Activated CD4-positive, alpha-beta T cell treated with anti-CD3 and anti-CD28 coated beads, Interleukin-2, Interleukin-6, amounts not matched to agents 100 ng/mL and 50 ng/mL, durations not matched to agents 16 hours and 8 hours (primary cell): ENCODE results near the gene IMP4.

Experiments
- DNase-seq: peaks from one replicate; pipeline ENCODE4 v3.0.0-alpha.2; 2020

The IMP4 gene

DNA sequence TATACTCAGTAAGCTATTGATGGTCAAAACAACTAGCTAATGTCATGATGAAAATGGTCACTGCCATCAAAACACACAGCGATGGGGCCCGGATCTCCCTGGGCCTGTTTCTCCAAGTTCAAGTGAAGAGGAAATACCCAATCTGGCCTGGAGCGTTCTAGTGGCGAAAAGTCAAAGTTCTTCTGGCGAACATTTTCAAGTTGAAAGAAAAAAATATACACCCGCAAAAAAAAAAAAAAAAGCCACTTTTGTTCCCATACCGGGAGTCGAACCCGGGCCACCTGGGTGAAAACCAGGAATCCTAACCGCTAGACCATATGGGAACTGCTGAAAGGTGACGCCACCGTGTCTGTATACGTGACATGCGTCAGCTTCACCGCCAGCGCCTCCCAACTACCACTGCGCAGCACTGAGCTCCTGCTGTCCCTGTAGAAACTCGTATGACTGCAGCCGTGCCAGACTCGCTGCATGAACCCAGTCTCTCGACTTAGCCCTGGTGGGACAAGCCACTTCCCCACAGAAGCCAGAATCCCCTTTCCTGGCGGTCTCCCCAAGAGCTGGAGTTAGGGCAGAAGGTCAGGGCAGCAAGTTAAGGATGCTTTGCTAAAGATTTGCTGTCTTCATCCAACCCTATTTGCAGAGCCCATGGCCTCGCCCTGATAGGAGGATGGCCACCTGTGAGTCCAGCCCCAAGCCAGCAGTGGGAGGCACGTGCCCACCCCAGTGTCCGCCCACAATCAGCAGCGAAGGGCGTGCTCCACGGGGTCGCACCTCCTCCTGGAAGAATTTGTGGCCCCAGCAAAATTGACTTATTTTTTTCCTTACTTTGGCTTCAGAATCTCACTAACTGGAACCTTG, 5.6 kb upstream of the IMP4 start:
- DNase-seq, result peak; percentile 68

DNA sequence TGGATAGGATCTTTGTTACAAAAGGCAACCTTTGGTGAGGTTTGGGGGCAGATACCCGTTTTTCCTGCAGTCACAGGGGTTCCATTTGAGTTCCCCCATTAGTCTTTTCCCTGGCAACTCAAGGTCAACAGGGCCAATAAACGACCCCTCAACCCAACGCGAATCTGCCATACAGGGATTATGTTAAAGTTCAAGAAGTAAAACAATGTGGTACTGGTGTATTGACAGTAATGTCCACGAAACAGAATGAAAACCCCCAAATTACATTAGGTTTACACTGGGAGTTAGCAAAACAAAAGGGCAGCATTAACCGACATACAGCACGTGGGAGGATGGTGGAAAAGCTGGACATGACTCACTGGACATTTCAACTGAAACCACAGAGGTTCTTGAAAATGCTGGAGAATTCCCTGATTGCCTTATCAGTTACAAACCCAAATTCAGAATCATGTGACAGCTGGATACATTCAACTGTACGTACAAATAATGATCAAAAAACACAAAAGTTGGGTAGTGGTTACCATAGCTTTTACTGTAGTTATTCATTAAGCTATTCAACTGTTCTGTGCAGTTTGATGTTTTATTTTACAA, 4.9 kb upstream of the IMP4 start:
- DNase-seq, result no peak

GRCh38 chr2:130338793-130339345, 3.8 kb upstream of the IMP4 start:
- DNase-seq, result no peak

DNA sequence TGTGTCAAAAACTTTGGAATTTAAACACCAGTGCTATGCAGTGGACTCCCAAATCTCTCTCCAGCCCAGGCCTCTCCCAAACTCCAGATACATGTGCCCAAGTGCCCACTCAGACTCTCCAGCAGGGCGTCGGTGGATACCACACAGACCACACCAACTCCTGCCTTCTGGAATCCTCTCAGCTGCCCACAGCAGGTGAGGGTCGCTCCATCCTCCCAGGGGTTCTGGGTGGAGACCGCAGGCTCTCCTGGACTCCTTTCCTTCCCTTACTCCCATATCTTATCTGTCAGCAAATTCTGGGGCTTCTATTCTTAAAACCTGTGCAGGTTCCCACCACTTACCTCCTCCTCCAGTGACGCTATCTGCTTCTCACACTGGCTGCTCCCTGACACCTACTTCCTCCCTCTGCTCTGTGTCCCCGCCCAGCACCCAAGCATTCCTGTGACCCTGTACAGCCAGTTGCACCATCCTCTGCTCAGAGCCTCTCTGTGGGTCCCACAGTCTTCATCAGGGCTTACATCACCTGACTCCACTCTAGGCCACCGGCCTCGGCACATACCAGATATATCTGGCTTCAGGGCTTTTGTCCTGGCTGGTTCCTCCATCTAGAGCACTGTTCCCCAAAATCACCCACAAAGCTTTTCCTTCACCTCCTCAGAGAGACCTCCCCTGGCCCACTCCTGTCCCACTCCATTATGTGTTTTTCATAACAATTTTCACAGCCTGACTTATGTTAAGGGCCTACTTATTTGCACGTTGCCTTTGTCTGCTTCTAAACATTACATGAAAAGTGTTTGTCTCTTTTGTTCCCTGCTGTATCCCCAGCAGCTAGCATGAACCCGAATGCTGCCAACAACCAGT, 2.6 kb upstream of the IMP4 start:
- no peak for DNase-seq

- DNase-seq, result peak; percentile 41
Observed at GRCh38 chr2:130341562-130342019, 1.1 kb upstream of the IMP4 start.

DNA sequence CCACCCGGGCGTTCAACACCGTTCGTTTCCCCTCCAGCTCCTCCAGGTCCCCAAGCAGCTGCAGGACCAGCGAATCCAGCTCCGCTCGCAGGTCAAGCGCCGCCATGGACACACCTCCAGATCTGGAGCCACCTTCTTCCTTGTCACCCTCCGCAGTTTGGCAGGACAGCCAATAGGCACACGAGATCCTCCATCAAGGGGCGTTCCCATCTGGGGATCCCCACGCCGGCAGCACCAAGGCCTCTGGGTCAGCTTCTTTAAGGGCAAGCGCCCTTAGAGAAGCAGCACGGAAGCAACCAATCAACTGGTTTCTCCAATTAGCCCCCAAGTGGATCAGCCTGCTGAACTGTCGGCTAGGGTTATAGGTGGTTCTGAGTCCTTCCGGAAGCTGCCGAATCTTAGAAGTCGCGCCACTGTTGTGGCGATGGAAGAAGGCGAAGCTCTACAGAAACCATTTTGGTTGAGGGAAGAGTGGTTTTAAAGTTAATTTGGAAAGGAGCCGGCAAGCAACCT, 621 bp upstream of the IMP4 start:
- peak; percentile 93 for DNase-seq

- DNase-seq, result no peak
Observed at GRCh38 chr2:130344578-130344977, 1.9 kb downstream of the IMP4 start.

DNA sequence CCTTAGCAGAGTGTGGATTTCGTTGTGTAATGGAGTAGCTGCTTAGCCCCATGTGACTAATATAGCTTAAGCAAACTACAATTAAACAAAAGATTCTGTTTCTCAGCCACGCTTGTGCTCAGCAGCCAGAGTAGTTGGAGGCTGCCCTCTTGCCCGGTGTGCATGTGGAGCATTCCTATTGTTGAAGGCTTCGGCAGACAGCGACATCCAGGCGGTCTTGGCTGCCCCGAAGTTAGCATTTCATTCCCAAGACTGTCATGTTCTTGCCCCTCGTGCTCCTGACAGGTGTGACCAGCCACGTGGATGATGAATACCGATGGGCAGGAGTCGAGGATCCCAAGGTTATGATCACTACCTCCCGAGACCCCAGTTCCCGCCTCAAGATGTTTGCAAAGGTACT, 2.4 kb downstream of the IMP4 start:
- no peak for DNase-seq

- DNase-seq, result no peak
Observed at GRCh38 chr2:130345611-130346010, 2.9 kb downstream of the IMP4 start.

DNA sequence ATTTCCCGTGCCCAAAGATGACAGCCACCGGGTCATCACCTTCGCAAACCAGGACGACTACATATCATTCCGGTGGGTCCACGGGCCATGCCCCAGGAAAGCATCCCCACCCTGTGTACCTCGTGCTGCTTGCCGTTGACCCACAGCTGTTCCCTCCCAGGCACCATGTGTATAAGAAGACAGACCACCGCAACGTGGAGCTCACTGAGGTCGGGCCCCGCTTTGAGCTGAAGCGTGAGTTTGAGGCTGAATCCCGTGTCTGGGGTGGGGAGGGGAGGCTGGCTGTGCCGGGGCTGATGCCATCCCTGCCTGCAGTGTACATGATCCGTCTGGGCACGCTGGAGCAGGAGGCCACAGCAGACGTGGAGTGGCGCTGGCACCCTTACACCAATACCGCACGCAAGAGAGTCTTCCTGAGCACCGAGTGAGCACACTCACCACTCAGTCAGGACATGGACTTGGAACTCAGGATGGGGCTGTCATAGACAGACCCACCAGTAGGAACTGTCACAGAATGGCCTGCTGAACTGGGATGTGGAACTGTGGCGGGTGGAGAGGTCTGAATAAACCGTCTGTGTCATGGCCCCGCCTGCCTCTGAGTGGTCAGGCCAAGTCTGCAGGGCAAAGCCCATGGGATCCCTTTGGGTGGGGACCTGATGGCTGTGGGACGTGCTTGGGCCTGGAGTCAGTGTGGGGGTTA, 3.5 kb downstream of the IMP4 start:
- DNase-seq, result no peak

DNA sequence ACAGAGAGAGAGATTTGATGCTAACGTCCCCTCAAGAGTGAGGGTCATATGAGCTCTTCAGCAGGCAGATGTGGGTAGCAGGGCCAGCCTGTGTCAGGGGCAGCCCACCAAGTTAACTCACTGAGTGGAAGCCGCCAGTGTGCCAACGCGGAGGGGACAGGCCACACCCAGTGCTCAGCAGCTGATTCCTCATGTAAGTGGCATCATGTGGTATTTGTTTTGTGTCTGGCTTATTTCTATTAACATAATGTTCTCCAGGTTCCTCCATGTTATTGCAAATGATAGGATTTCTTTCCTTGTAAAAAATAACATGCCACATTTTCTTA, 4.0 kb downstream of the IMP4 start:
- DNase-seq, result no peak

- no peak for DNase-seq
Observed at GRCh38 chr2:130347220-130347925, 4.7 kb downstream of the IMP4 start.

DNA sequence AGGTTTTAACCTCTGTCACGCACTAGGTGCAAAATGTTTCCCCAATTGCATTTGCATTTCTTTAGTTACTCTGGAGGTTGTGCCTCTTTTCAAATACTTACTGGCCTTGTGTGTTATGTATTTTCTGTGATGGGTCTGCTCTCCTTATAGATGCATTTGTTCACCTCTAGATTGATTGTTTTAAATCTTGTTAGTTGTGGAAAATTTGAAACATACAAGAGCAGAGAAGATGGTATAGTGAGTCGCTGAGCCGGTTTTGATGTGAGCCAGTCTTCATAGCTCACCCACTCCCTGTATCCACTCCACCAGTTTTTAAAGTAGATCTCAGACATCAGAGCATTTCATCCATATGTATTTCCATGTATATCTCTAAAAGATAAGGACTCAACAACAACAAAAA, 6.5 kb downstream of the IMP4 start:
- DNase-seq, result no peak

GRCh38 chr2:130351711-130352110, 9.0 kb downstream of the IMP4 start:
- DNase-seq, result no peak

DNA sequence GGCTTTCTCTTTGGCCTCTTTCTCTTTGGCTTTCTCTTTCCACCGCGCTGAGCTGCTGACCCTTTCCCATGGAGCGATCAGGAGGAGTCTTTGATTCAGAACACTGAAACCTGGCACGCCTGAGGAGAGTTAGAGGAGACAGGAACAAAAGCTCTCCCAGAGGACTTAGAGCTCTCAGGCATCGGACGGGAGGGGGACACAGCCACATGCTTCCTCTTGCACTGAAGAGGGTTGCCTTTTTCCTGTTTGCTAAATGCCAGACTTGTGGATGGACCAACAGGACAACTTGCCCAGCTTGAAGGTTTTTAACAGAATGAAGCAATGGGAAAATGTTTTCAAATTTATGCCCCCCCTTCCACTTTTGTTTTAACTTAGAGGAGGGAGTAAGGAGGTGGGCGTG, 9.5 kb downstream of the IMP4 start:
- DNase-seq, result no peak

- no peak for DNase-seq
Observed at GRCh38 chr2:130353291-130354138, 10.8 kb downstream of the IMP4 start.

DNA sequence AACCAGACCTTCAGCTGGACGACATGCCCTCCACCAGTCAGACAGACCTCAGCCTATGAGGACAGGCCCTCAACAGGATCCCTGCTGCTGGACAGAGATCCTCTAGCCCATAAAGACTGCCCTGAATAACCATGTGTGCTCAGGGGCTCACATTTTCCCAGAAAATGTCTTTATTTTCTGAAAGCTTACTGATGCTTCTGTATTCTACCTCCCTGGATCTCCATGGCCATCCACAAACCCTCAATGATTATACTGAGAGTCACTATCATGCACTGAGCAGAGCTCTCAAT, 11.4 kb downstream of the IMP4 start:
- DNase-seq, result no peak

- no peak for DNase-seq
Observed at GRCh38 chr2:130355172-130355577, 12.5 kb downstream of the IMP4 start.

DNA sequence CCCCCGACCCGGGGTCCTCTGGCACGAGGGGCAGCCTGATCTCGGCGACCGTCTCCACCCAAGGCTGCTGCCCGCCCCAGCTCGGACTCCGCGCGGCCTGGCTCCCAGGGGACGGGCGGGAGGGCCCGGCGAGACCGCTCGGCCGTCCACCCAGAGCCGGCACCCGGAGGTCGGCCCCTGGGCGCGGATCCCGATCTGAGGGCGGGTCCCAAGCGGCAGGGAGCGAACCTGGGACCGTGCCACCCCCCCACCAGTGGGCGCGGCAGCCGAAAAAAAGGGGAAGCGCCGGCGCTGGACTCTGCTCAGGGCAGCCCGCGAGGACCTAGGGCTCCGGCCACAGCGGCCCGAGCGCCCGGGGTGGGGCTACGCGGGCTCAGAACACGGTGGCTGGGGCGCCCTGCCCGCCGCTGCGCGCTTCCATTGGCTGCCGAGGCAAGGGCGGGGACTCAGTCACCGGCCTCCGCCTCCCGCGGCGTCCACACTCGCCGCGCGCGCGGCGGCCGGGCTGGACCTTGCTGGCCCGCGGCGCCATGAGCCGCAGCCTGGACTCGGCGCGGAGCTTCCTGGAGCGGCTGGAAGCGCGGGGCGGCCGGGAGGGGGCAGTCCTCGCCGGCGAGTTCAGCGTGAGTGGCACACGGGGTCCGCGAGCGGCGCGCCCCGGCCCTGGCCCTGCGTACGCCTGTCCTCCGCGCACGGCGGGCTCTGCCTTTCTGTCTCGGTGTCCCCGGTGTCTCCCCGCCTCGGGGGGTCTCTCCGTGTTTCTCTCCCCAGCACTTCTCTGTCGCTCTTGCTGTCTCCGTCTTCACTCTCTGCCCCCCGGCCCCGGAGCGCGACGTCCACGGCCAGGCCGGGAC, 13.1 kb downstream of the IMP4 start, which contains the start of gene PTPN18:
TSS of gene PTPN18 (plus strand) at position 479 of the 854 bp plus-strand sequence. CDS start at position 531, 52 bp downstream.
- DNase-seq, result peak; percentile 76

GRCh38 chr2:130357864-130358263, 15.2 kb downstream of the IMP4 start:
- no peak for DNase-seq
